ENCODE results near the gene STOML3.

STOML3 gene

GRCh38 chr13:38960175-38960574, 30.5 kb downstream of the STOML3 start:
- FAIRE-seq (no peak), DNase-seq (ENCODE audit: insufficient read length, low spot score) (no peak)

GRCh38 chr13:38957794-38958592, 32.6 kb downstream of the STOML3 start:
- FAIRE-seq, result no peak
- TF ChIP-seq SPI1 (IDR thresholded peaks at IDR 0.05; ENCODE audit: low read depth, low read length) (no peak), POLR2AphosphoS5 (IDR thresholded peaks at IDR 0.05; ENCODE audit: low read depth, low read length) (no peak), POLR2A (IDR thresholded peaks at IDR 0.05; ENCODE audit: low read depth, low read length) (no peak), TAF1 (IDR thresholded peaks at IDR 0.05; ENCODE audit: low read depth, low read length) (no peak), PAX5 (IDR thresholded peaks at IDR 0.05; ENCODE audit: insufficient read depth, low read length, severe bottlenecking) (no peak), POU2F2 (IDR thresholded peaks at IDR 0.05; ENCODE audit: low read depth, low read length) (no peak)
- DNase-seq (ENCODE audit: insufficient read length, low spot score), result no peak

More at GRCh38 chr13:38960175-38960574, 30.5 kb downstream of the STOML3 start:
- TF ChIP-seq POLR2A (IDR thresholded peaks at IDR 0.05; ENCODE audit: low read depth, low read length), result no peak
- no peak for TF ChIP-seq POU2F2 (IDR thresholded peaks at IDR 0.05; ENCODE audit: low read depth, low read length)
- no peak for TF ChIP-seq POLR2AphosphoS5 (IDR thresholded peaks at IDR 0.05; ENCODE audit: low read depth, low read length)
- no peak for TF ChIP-seq TAF1 (IDR thresholded peaks at IDR 0.05; ENCODE audit: low read depth, low read length)
- no peak for TF ChIP-seq SPI1 (IDR thresholded peaks at IDR 0.05; ENCODE audit: low read depth, low read length)
- TF ChIP-seq PAX5 (IDR thresholded peaks at IDR 0.05; ENCODE audit: insufficient read depth, low read length, severe bottlenecking), result no peak

GRCh38 chr13:38954844-38955243, 35.8 kb downstream of the STOML3 start:
- DNase-seq (ENCODE audit: insufficient read length, low spot score), result no peak
- no peak for FAIRE-seq
- TF ChIP-seq TAF1 (IDR thresholded peaks at IDR 0.05; ENCODE audit: low read depth, low read length), result no peak
- no peak for TF ChIP-seq PAX5 (IDR thresholded peaks at IDR 0.05; ENCODE audit: insufficient read depth, low read length, severe bottlenecking)
- no peak for TF ChIP-seq SPI1 (IDR thresholded peaks at IDR 0.05; ENCODE audit: low read depth, low read length)
- TF ChIP-seq POU2F2 (IDR thresholded peaks at IDR 0.05; ENCODE audit: low read depth, low read length), result no peak
- TF ChIP-seq POLR2AphosphoS5 (IDR thresholded peaks at IDR 0.05; ENCODE audit: low read depth, low read length), result no peak
- TF ChIP-seq POLR2A (IDR thresholded peaks at IDR 0.05; ENCODE audit: low read depth, low read length), result no peak

GRCh38 chr13:38954291-38954690, 36.3 kb downstream of the STOML3 start:
- FAIRE-seq (no peak), DNase-seq (ENCODE audit: insufficient read length, low spot score) (no peak)
- TF ChIP-seq POU2F2 (IDR thresholded peaks at IDR 0.05; ENCODE audit: low read depth, low read length), result no peak
- TF ChIP-seq TAF1 (IDR thresholded peaks at IDR 0.05; ENCODE audit: low read depth, low read length), result no peak
- no peak for TF ChIP-seq POLR2AphosphoS5 (IDR thresholded peaks at IDR 0.05; ENCODE audit: low read depth, low read length)
- TF ChIP-seq SPI1 (IDR thresholded peaks at IDR 0.05; ENCODE audit: low read depth, low read length), result no peak
- no peak for TF ChIP-seq PAX5 (IDR thresholded peaks at IDR 0.05; ENCODE audit: insufficient read depth, low read length, severe bottlenecking)
- no peak for TF ChIP-seq POLR2A (IDR thresholded peaks at IDR 0.05; ENCODE audit: low read depth, low read length)

- TF ChIP-seq POLR2AphosphoS5 (IDR thresholded peaks at IDR 0.05; ENCODE audit: low read depth, low read length) (no peak), TAF1 (IDR thresholded peaks at IDR 0.05; ENCODE audit: low read depth, low read length) (no peak), PAX5 (IDR thresholded peaks at IDR 0.05; ENCODE audit: insufficient read depth, low read length, severe bottlenecking) (no peak), SPI1 (IDR thresholded peaks at IDR 0.05; ENCODE audit: low read depth, low read length) (no peak), POU2F2 (IDR thresholded peaks at IDR 0.05; ENCODE audit: low read depth, low read length) (no peak), POLR2A (IDR thresholded peaks at IDR 0.05; ENCODE audit: low read depth, low read length) (no peak)
- FAIRE-seq (no peak), DNase-seq (ENCODE audit: insufficient read length, low spot score) (no peak)
Measured at GRCh38 chr13:38952827-38953226, 37.8 kb downstream of the STOML3 start.

- FAIRE-seq (no peak), DNase-seq (ENCODE audit: insufficient read length, low spot score) (no peak)
- TF ChIP-seq SPI1 (IDR thresholded peaks at IDR 0.05; ENCODE audit: low read depth, low read length) (no peak), POU2F2 (IDR thresholded peaks at IDR 0.05; ENCODE audit: low read depth, low read length) (no peak), POLR2AphosphoS5 (IDR thresholded peaks at IDR 0.05; ENCODE audit: low read depth, low read length) (no peak), TAF1 (IDR thresholded peaks at IDR 0.05; ENCODE audit: low read depth, low read length) (no peak), PAX5 (IDR thresholded peaks at IDR 0.05; ENCODE audit: insufficient read depth, low read length, severe bottlenecking) (no peak), POLR2A (IDR thresholded peaks at IDR 0.05; ENCODE audit: low read depth, low read length) (no peak)
Measured at GRCh38 chr13:38951525-38952313, 38.9 kb downstream of the STOML3 start.

- FAIRE-seq (no peak), DNase-seq (ENCODE audit: insufficient read length, low spot score) (no peak)
- TF ChIP-seq SPI1 (IDR thresholded peaks at IDR 0.05; ENCODE audit: low read depth, low read length) (no peak), POLR2A (IDR thresholded peaks at IDR 0.05; ENCODE audit: low read depth, low read length) (no peak), POU2F2 (IDR thresholded peaks at IDR 0.05; ENCODE audit: low read depth, low read length) (no peak), POLR2AphosphoS5 (IDR thresholded peaks at IDR 0.05; ENCODE audit: low read depth, low read length) (no peak), TAF1 (IDR thresholded peaks at IDR 0.05; ENCODE audit: low read depth, low read length) (no peak), PAX5 (IDR thresholded peaks at IDR 0.05; ENCODE audit: insufficient read depth, low read length, severe bottlenecking) (no peak)
Measured at GRCh38 chr13:38950987-38951386, 39.6 kb downstream of the STOML3 start.

GRCh38 chr13:38947054-38947453, 43.6 kb downstream of the STOML3 start:
- no peak for TF ChIP-seq SPI1 (IDR thresholded peaks at IDR 0.05; ENCODE audit: low read depth, low read length)
- DNase-seq (ENCODE audit: insufficient read length, low spot score) (no peak), FAIRE-seq (no peak)

- TF ChIP-seq POLR2A (IDR thresholded peaks at IDR 0.05; ENCODE audit: low read depth, low read length) (no peak), SPI1 (IDR thresholded peaks at IDR 0.05; ENCODE audit: low read depth, low read length) (no peak), TAF1 (IDR thresholded peaks at IDR 0.05; ENCODE audit: low read depth, low read length) (no peak), PAX5 (IDR thresholded peaks at IDR 0.05; ENCODE audit: insufficient read depth, low read length, severe bottlenecking) (no peak), POLR2AphosphoS5 (IDR thresholded peaks at IDR 0.05; ENCODE audit: low read depth, low read length) (no peak), POU2F2 (IDR thresholded peaks at IDR 0.05; ENCODE audit: low read depth, low read length) (no peak)
- FAIRE-seq (no peak), DNase-seq (ENCODE audit: insufficient read length, low spot score) (no peak)
Measured at GRCh38 chr13:38944219-38944618, 46.4 kb downstream of the STOML3 start.

Measured in GM12891 (cell line).